OCI-LY7 (cell line): ENCODE data around the gene MFF. TPM values are rescaled to one million over a fixed set of nuclear protein-coding genes. Genes with fewer than 3 reads are reported as not detected.
"Not testable (repeated sequence)": the region's sequence is repeated elsewhere in the genome, so short reads cannot be mapped to it uniquely, and the experiment has no call there.

ENCODE experiments used
- BruUV-seq: library from RNA; stranded (reverse); fragments of 400-500 nt; replicated peaks from 2 replicates; lab custom pipeline; 2021; lab: Mats Ljungman, UMichigan
- CTCF ChIA-PET: fragments of 300-600 bp; sonication (Branson Sonifier 250); formaldehyde crosslinking; loops from one replicate; lab custom pipeline; 2022; ENCODE audit warnings: antibody characterized with exemption; ENCODE audit not compliant: unreplicated experiment; lab: Charles Lee
- POLR2A ChIA-PET: fragments of 300-600 bp; sonication (Branson Sonifier 250); formaldehyde crosslinking; loops from one replicate; lab custom pipeline; 2022; ENCODE audit warnings: antibody characterized with exemption; lab: Charles Lee
- DNase-seq: peaks from one replicate; pipeline ENCODE4 v3.0.0-alpha.2; 2015; ENCODE audit warnings: low spot score
- H2AFZ ChIP-seq: fragments of 200-600 bp; sonication (generic), shearing (Covaris generic); 2 replicates; pipeline ENCODE4 v1.6.1; 2014; ENCODE audit warnings: mild to moderate bottlenecking, antibody characterized with exemption, low read length, moderate library complexity
- H3K27ac ChIP-seq: fragments of 200-600 bp; sonication (generic); 2 replicates; pipeline ENCODE4 v1.5.1; 2014; ENCODE audit warnings: mixed run types, low read depth, mild to moderate bottlenecking, moderate library complexity, low read length, inconsistent platforms; ENCODE audit not compliant: poor library complexity, severe bottlenecking
- H3K36me3 ChIP-seq: fragments of 200-600 bp; sonication (generic); 2 replicates; pipeline ENCODE4 v1.6.1; 2014; ENCODE audit warnings: mild to moderate bottlenecking, antibody characterized with exemption, low read length, moderate library complexity, mixed read lengths; ENCODE audit not compliant: insufficient read depth
- H3K4me1 ChIP-seq: fragments of 200-600 bp; sonication (generic); 2 replicates; pipeline ENCODE4 v1.5.1; 2014; ENCODE audit warnings: mild to moderate bottlenecking, low read length; ENCODE audit not compliant: insufficient read depth, poor library complexity, severe bottlenecking
- H3K4me2 ChIP-seq: fragments of 200-600 bp; sonication (generic); 2 replicates; pipeline ENCODE4 v1.6.1; 2014; ENCODE audit warnings: mild to moderate bottlenecking, low read length
- H3K4me3 ChIP-seq: fragments of 200-600 bp; sonication (generic); 2 replicates; pipeline ENCODE4 v1.5.1; 2014; ENCODE audit warnings: mild to moderate bottlenecking, low read depth, low read length; ENCODE audit not compliant: poor library complexity, severe bottlenecking
- H3K79me2 ChIP-seq: fragments of 200-600 bp; sonication (generic); 2 replicates; pipeline ENCODE4 v1.6.1; 2016; ENCODE audit warnings: low read depth, mild to moderate bottlenecking, low read length, moderate library complexity, mixed read lengths; ENCODE audit not compliant: insufficient read depth
- H3K9me2 ChIP-seq: fragments of 200-600 bp; sonication (generic); 2 replicates; pipeline ENCODE4 v1.6.1; 2016; ENCODE audit warnings: mild to moderate bottlenecking, low read length, mixed read lengths; ENCODE audit not compliant: insufficient read depth
- H3K9me3 ChIP-seq: fragments of 200-600 bp; sonication (generic); 2 replicates; pipeline ENCODE4 v1.6.1; 2014; ENCODE audit warnings: mild to moderate bottlenecking, mixed run types, low read length, mixed read lengths
- H4K20me1 ChIP-seq: fragments of 200-600 bp; sonication (generic); 2 replicates; pipeline ENCODE4 v1.6.1; 2014; ENCODE audit warnings: mild to moderate bottlenecking, antibody characterized with exemption, low read length, moderate library complexity, mixed read lengths; ENCODE audit not compliant: insufficient read depth
- EZH2phosphoT487 ChIP-seq: fragments of 200-600 bp; sonication (generic); IDR thresholded peaks from 2 replicates; pipeline ENCODE4 v1.6.1; 2018; ENCODE audit warnings: low read depth, borderline replicate concordance, mild to moderate bottlenecking, mixed run types, antibody characterized with exemption, low read length, moderate library complexity, mixed read lengths
- intact Hi-C: fragments of 100-400 bp; cut with micrococcal nuclease; formaldehyde crosslinking; loops from one replicate; pipeline ENCODE4 v1.10.0; 2022; ENCODE audit not compliant: unreplicated experiment
- total RNA-seq, 2 experiments: library from RNA; depleted of rRNA in 1 of 2; stranded (reverse); fragments of >200 nt in 1 of 2; shearing (Covaris generic) in 1 of 2; gene quantifications; 2 replicates each; pipeline ENCODE4 v1.2.3, GENCODE V29; 2014 to 2022
- TF ChIP-seq, protein P1 (sequence below): fragments of 200-600 bp; sonication (generic); conservative IDR thresholded peaks from 2 replicates; pipeline ENCODE4 v1.5.1; 2014; ENCODE audit warnings: mild to moderate bottlenecking, antibody characterized with exemption, low read length, moderate library complexity, mixed read lengths

Gene MFF
- total RNA-seq, 2 experiments from 2014 or later, result 66.6 to 72.1 TPM

DNA sequence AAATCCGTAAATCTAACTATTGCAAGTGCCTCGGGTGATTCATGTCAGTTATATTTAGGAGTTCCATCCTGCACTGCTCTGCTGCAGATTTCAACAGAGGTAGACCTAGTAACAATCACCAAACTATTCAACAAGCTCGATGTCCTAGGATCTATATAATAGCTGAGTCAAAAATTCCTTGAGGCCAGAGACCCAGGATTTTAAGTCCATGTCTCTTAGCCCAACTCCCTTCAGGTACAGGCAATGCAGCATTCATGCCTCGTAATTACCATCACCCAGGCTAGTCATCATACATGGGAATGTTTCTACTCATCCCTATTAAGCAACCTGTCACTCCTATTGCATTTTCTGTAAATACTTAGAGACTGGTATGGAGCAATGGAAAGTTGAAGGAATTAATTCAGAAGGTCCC is 53.3 kb downstream of the MFF start:
- ChIA-PET CTCF (no interaction called here), POLR2A (interaction anchor here (0.5 kb wide), 1 partner anchor 230 kb away, joined by 6 read pairs; no protein-coding TSS in a partner anchor)

DNA sequence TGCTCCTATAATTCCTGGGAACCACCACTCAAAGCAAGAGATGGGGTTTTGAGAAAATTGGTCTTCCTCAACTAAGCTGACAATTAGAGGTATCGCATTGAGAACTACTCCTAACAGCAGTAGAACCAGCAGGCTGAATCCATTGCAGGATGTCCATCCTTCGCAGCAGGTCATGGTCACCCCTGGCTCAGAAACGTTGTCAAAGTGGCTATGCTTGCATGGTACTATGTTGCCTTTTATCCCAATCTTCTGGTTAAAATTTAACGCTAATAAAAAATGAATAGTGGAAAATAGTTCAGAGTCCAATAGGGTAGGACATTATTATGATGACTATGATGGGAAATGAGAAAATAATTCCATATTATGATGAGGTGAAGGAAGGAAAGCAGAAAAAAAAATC is 54.0 kb downstream of the MFF start, which contains the start of gene TM4SF20:
Gene TM4SF20, minus strand, starts transcription at position 212 of the 400 bp plus-strand sequence. Its CDS starts 38 bp downstream, at position 174.
- Histone ChIP-seq H3K4me2 (no peak within 1 kb of the TSS), H2AFZ (no peak within 1 kb of the TSS), H3K4me3 (no peak within 1 kb of the TSS), H3K9me2 (no peaks in the 10 kb centered on the region), H3K4me1 (no peaks in the 10 kb centered on the region), H3K36me3 (no peaks in the 10 kb centered on the region), H3K79me2 (no peaks in the 10 kb centered on the region), H3K27ac (no peak within 1 kb of the TSS), H3K9me3 (no peaks in the 10 kb centered on the region), H4K20me1 (no peaks in the 10 kb centered on the region)
- no peak for TF ChIP-seq EZH2phosphoT487
- TF ChIP-seq, protein P1, sequence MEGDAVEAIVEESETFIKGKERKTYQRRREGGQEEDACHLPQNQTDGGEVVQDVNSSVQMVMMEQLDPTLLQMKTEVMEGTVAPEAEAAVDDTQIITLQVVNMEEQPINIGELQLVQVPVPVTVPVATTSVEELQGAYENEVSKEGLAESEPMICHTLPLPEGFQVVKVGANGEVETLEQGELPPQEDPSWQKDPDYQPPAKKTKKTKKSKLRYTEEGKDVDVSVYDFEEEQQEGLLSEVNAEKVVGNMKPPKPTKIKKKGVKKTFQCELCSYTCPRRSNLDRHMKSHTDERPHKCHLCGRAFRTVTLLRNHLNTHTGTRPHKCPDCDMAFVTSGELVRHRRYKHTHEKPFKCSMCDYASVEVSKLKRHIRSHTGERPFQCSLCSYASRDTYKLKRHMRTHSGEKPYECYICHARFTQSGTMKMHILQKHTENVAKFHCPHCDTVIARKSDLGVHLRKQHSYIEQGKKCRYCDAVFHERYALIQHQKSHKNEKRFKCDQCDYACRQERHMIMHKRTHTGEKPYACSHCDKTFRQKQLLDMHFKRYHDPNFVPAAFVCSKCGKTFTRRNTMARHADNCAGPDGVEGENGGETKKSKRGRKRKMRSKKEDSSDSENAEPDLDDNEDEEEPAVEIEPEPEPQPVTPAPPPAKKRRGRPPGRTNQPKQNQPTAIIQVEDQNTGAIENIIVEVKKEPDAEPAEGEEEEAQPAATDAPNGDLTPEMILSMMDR, result no peak
- DNase-seq, result no peak
- no TSS peak for BruUV-seq
- intact Hi-C loops, result no loop called here
- ChIA-PET CTCF (no interaction called here), POLR2A (interaction anchor here (1.1 kb wide), 1 partner anchor 15 kb away, joined by 5 read pairs; no protein-coding TSS in a partner anchor)

More for the DNA sequence above, 53.3 kb downstream of the MFF start:
- TF ChIP-seq, protein P1, result no peak
- no peak for TF ChIP-seq EZH2phosphoT487
- no peaks in the 10 kb centered on the region for H3K9me2 ChIP-seq
- intact Hi-C loops, result no loop called here
- no peaks in the 10 kb centered on the region for H3K79me2 ChIP-seq
- no peak overlapping the region for H3K27ac ChIP-seq
- H3K4me1 ChIP-seq, result no peaks in the 10 kb centered on the region
- H4K20me1 ChIP-seq, result no peaks in the 10 kb centered on the region
- no peak for DNase-seq
- BruUV-seq, result no TSS peak
- H3K4me2 ChIP-seq, result no peak overlapping the region
- no peak overlapping the region for H3K4me3 ChIP-seq
- no peaks in the 10 kb centered on the region for H3K9me3 ChIP-seq
- no peaks in the 10 kb centered on the region for H3K36me3 ChIP-seq
- H2AFZ ChIP-seq, result no peak overlapping the region

DNA sequence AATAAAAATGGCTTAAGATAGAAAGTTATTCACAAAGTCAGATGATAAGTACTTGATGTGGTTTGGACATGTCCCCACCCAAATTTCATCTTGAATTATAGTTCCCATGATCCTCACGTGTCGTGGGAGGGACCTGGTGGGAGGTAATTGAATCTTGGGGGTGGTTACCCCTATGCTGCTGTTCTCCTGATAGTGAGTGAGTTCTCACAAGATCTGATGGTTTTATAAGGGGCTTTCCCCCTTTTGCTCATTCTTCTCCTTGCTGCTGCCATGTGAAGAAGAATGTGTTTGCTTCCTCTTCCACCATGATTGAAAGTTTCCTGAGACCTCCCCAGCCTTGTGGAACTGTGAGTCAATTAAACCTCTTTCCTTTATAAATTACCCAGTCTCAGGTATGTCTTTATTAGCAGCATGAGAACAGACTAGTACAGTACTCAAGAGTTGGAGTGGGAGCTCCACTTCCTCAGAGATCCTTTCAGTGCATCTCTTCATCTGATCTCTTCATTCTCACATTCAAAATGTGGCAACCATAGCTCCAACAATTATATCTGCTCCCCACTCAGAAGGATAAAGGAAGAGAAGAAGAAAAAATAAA is 57.3 kb downstream of the MFF start:
- CTCF ChIA-PET, H3K79me2 ChIP-seq, H3K9me2 ChIP-seq, DNase-seq, H3K36me3 ChIP-seq, BruUV-seq, H3K4me2 ChIP-seq, H4K20me1 ChIP-seq, H3K4me1 ChIP-seq, H2AFZ ChIP-seq, H3K27ac ChIP-seq, intact Hi-C loops, H3K4me3 ChIP-seq, H3K9me3 ChIP-seq: not testable (repeated sequence)
- POLR2A ChIA-PET, result interaction anchor here (0.9 kb wide), 1 partner anchor 34 kb away, joined by 3 read pairs; no protein-coding TSS in a partner anchor
